GM12801 (cell line): ENCODE measurements around the gene SEC61A2.

ENCODE experiments used
- CTCF ChIP-seq: IDR thresholded peaks from one replicate; pipeline ENCODE4 v1.5.1; 2011; ENCODE audit warnings: control low read depth; ENCODE audit not compliant: insufficient read length; ENCODE audit errors: extremely low read depth

The SEC61A2 gene

GRCh38 chr10:12103802-12104201 lies 25.7 kb upstream of the SEC61A2 start:
- no peak for TF ChIP-seq CTCF

DNA sequence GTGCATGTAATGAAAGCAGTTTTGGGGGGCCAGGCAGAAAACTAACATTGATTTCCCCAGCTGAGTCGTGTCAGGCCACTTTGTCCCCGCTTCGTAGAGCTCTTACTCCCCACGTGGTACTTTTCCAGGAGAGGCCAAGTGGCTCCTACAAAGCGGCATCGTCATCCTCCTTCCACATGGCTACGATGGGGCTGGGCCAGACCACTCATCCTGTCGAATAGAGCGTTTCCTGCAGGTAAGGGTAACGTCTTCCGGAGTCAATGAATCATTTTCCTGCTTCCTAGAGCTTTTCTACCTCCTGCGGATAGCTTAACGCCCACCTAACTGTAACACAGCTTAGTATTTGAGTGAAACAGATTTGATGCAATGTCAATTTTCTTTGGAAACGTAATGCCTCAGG lies 21.7 kb upstream of the SEC61A2 start:
- TF ChIP-seq CTCF: no peak

- no peak for TF ChIP-seq CTCF
Measured at GRCh38 chr10:12109286-12109685, 20.2 kb upstream of the SEC61A2 start.

GRCh38 chr10:12111528-12111927 lies 17.9 kb upstream of the SEC61A2 start:
- no peak for TF ChIP-seq CTCF

- no peak for TF ChIP-seq CTCF
Measured at GRCh38 chr10:12113627-12114026, 15.8 kb upstream of the SEC61A2 start.

- no peak for TF ChIP-seq CTCF
Measured at GRCh38 chr10:12121673-12122072, 7.8 kb upstream of the SEC61A2 start.

DNA sequence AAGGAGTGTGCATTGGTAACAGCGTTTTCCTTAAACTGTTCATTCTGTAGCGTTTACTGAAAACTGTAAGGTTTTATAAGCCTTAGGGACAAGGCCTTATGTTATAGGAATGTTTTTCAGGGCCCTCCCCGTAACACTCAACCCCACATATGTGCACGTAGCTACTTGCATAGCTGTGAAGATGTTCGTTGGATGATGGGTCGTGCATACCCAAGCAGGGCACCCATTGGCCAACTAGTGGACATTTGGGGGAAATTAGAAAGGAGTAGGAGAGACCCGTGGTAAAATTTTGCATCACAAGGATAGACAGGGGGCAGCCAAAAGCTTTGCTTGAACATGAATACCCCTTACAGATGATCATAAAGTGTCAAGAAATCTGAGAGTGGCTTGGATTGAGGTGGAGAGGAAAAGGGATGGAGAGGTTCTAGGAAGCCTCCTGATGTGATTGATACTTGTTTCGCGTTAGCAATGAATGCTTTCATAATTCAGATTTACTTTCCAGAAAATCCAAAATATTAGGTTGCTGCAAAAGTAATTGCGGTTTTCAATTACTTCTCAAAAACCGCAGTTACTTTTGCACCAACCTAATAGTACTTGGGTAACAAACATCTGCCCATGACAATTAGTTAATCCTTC lies 878 bp downstream of the SEC61A2 start:
- no peak for TF ChIP-seq CTCF
